Naive thymus-derived CD8-positive, alpha-beta T cell (primary cell): Measurements from ENCODE around the gene SIT1. TPM values are rescaled to one million over a fixed set of nuclear protein-coding genes. Genes with fewer than 3 reads are reported as not detected.
A peak's percentile ranks its signal among the peaks of the same experiment; 100 is the strongest.

Source experiments
- ATAC-seq, 2 donors: fragments of 150-1000 bp; cut with Tn5 transposase in 1 of 2; sonication (Bioruptor Pico), chemical (Tn5 transposase) in 1 of 2; 1 replicate in 1 of 2; 2 replicates in 1 of 2; pipeline ENCODE4 v1.10.0; 2021; ENCODE audit warnings: mild to moderate bottlenecking in 2 of 2, moderate library complexity in 2 of 2
- POLR2A ChIA-PET: fragments of 350-600 bp; sonication (Branson Sonifier 250); formaldehyde crosslinking; loops from one replicate; lab custom pipeline; 2021; ENCODE audit warnings: antibody characterized with exemption; lab: Charles Lee
- DNase-seq, 10 donors: peaks; one replicate each; pipeline versions ENCODE4 v3.0.0 to v3.0.0-alpha.2; 2020 to 2022
- H3K27ac Mint-ChIP-seq, 10 donors: one replicate each; pipeline ENCODE4 v1.8.0; 2020 to 2022; ENCODE audit warnings: mild to moderate bottlenecking in 10 of 10, mixed read lengths in 10 of 10, moderate library complexity in 4 of 10, inconsistent platforms in 1 of 10
- H3K27me3 Mint-ChIP-seq, 5 donors: one replicate each; pipeline ENCODE4 v1.8.0; 2021 to 2022; ENCODE audit warnings: mixed read lengths in 5 of 5
- H3K36me3 Mint-ChIP-seq, 3 donors: one replicate each; pipeline ENCODE4 v1.8.0; 2020 to 2022; ENCODE audit warnings: mixed read lengths in 3 of 3, mild to moderate bottlenecking in 2 of 3, inconsistent platforms in 1 of 3
- H3K4me1 Mint-ChIP-seq, 4 donors: one replicate each; pipeline ENCODE4 v1.8.0; 2021 to 2022; ENCODE audit warnings: mixed read lengths in 4 of 4
- H3K4me3 Mint-ChIP-seq, 10 donors: one replicate each; pipeline ENCODE4 v1.8.0; 2020 to 2022; ENCODE audit warnings: mild to moderate bottlenecking in 10 of 10, mixed read lengths in 10 of 10, moderate library complexity in 6 of 10, inconsistent platforms in 1 of 10
- H3K9me3 Mint-ChIP-seq, 9 donors: one replicate each; pipeline ENCODE4 v1.8.0; 2020 to 2022; ENCODE audit warnings: mixed read lengths in 9 of 9, mild to moderate bottlenecking in 3 of 9, inconsistent platforms in 1 of 9, moderate library complexity in 1 of 9
- polyA plus RNA-seq, 3 donors: library from polyadenylated mRNA; unstranded; fragments of 300-500 nt; fragmentation: Illumina TruSeq; gene quantifications; one replicate each; pipeline ENCODE4 v1.2.3, GENCODE V29; 2021
- total RNA-seq, 8 experiments: library from RNA in 2 of 8; stranded (reverse) in 2 of 8; gene quantifications; one replicate each; pipeline ENCODE4 v1.2.3 and lab custom pipeline; 2021 to 2026

The SIT1 gene
- total and polyA plus RNA-seq, 5 experiments from 2014 or later, result 24.2 to 128 (median 82.2) TPM

DNA sequence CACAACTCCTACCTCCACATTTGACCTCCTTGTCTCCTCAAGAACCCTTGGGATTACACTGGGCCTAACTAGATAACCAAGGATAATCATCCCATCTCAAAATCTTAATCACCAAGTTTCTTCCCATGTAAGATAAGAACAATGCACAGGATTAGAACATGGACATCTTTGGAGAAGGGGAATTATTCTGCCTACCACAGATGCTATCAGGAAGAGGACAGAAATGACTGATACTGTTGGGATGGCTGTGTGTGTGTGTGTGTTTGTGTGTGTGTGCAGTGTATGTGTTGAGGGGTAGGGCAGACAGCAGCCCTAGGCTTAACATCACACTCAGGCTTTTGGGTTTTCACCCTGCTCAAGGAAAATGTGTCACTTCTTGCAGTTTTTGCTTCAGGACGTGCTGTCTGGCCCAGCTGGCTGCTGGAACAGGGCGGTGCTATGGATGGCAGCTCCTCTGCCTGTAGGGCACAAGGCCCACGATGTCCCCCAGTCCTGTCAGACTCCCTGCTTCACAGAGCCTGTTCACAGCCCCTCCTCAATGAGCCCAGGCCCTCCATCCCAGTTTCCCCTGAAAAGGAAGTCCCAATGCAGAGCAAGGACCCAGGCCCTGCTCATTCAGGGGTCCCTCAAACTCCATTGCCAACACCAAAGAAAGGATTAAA lies 30.7 kb upstream of the SIT1 start:
- POLR2A ChIA-PET, result no interaction called here
- ATAC-seq, result no peak
- DNase-seq, result no peak
- Mint-ChIP-seq H3K9me3 (no peaks in the 10 kb centered on the region), H3K4me1 (peaks cover 2 to 11% (median 4%) of the 10 kb centered on the region in 4 donors), H3K27ac (peak overlapping the region in 3 of 10 donors; percentile 24 to 51 (median 34)), H3K4me3 (no peak overlapping the region), H3K36me3 (no peaks in the 10 kb centered on the region), H3K27me3 (peaks cover 0 to under 1% (median 0%) of the 10 kb centered on the region in 5 donors)

GRCh38 chr9:35680331-35681105 lies 29.8 kb upstream of the SIT1 start:
- H3K9me3 Mint-ChIP-seq, result no peaks in the 10 kb centered on the region
- peaks cover 6 to 12% (median 8%) of the 10 kb centered on the region in 4 donors for H3K4me1 Mint-ChIP-seq
- POLR2A ChIA-PET, result no interaction called here
- no peak for ATAC-seq
- H3K27ac Mint-ChIP-seq, result peak overlapping the region in 1 of 10 donors; percentile 76
- H3K4me3 Mint-ChIP-seq, result no peak overlapping the region
- H3K36me3 Mint-ChIP-seq, result no peaks in the 10 kb centered on the region
- no peak for DNase-seq
- H3K27me3 Mint-ChIP-seq, result peaks cover 0 to 3% (median 0%) of the 10 kb centered on the region in 5 donors

DNA sequence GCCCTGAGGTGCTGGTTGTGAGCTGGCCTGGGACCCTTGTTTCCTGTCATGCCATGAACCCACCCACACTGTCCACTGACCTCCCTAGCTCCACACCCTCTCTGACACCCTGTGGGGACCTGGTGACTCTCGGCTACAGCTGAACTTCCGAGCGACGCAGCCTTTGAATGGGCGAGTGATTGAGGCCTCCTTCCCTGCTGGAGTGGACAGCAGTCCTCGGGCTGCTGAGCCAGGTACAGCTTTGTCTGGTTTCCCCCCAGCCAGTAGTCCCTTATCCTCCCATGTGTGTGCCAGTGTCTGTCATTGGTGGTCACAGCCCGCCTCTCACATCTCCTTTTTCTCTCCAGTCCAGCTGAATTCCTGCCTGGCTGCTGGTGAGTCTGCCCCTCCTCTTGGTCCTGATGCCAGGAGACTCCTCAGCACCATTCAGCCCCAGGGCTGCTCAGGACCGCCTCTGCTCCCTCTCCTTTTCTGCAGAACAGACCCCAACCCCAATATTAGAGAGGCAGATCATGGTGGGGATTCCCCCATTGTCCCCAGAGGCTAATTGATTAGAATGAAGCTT lies 29.1 kb upstream of the SIT1 start:
- DNase-seq (no peak), ATAC-seq (no peak)
- H3K27me3 Mint-ChIP-seq, result peaks cover 0 to 3% (median 0%) of the 10 kb centered on the region in 5 donors
- H3K9me3 Mint-ChIP-seq, result no peaks in the 10 kb centered on the region
- H3K36me3 Mint-ChIP-seq, result no peaks in the 10 kb centered on the region
- POLR2A ChIA-PET, result no interaction called here
- H3K4me1 Mint-ChIP-seq, result peaks cover 6 to 12% (median 10%) of the 10 kb centered on the region in 4 donors
- peak overlapping the region in 1 of 10 donors; percentile 76 for H3K27ac Mint-ChIP-seq
- H3K4me3 Mint-ChIP-seq, result no peak overlapping the region

- Mint-ChIP-seq H3K4me1 (peaks cover 10 to 18% (median 16%) of the 10 kb centered on the region in 4 donors), H3K27me3 (peaks cover 0 to 6% (median 0%) of the 10 kb centered on the region in 5 donors), H3K36me3 (no peaks in the 10 kb centered on the region), H3K9me3 (no peaks in the 10 kb centered on the region), H3K4me3 (no peak overlapping the region), H3K27ac (peak overlapping the region in 2 of 10 donors; percentile 26 to 36)
- DNase-seq, result no peak
- POLR2A ChIA-PET, result no interaction called here
- no peak for ATAC-seq
Observed at GRCh38 chr9:35679091-35679490, 28.4 kb upstream of the SIT1 start.

- DNase-seq, result peak in 6 of 10 donors; percentile 37 to 74 (median 48)
- ATAC-seq, result peak; percentile 64 to 83
- POLR2A ChIA-PET, result interaction anchor here (0.5 to 1.9 kb wide), 9 partner anchors 10 to 224 kb away, joined by 3 to 8 read pairs (median 5); partner anchors contain the start of genes ARHGEF39, CCDC107, CREB3 and RMRP
Observed at GRCh38 chr9:35675732-35676392, 25.1 kb upstream of the SIT1 start.

DNA sequence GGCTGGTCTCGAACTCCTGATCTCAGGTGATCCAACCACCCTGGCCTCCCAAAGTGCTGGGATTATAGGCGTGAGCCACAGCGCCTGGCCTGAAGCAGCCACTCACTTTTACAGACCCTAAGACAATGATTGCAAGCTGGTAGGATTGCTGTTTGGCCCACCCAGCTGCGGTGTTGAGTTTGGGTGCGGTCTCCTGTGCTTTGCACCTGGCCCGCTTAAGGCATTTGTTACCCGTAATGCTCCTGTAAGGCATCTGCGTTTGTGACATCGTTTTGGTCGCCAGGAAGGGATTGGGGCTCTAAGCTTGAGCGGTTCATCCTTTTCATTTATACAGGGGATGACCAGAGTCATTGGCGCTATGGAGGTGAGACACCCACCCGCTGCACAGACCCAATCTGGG lies 24.5 kb upstream of the SIT1 start:
- POLR2A ChIA-PET, result interaction anchor here (0.9 to 1.9 kb wide), 7 partner anchors 10 to 57 kb away, joined by 3 to 8 read pairs (median 5); partner anchors contain the start of genes ARHGEF39, CCDC107, CREB3 and RMRP
- peak; percentile 21 to 29 for ATAC-seq
- Mint-ChIP-seq H3K27ac (peak overlapping the region in 4 of 10 donors; percentile 19 to 68 (median 62)), H3K27me3 (peaks cover 0 to 6% (median 0%) of the 10 kb centered on the region in 5 donors), H3K4me1 (peaks cover 13 to 18% (median 16%) of the 10 kb centered on the region in 4 donors), H3K36me3 (no peaks in the 10 kb centered on the region), H3K4me3 (peak overlapping the region; percentile 64 to 89 (median 81)), H3K9me3 (no peaks in the 10 kb centered on the region)
- DNase-seq, result no peak

More at GRCh38 chr9:35675732-35676392, 25.1 kb upstream of the SIT1 start:
- H3K4me1 Mint-ChIP-seq, result peaks cover 13 to 18% (median 16%) of the 10 kb centered on the region in 4 donors
- H3K27ac Mint-ChIP-seq, result peak overlapping the region in 5 of 10 donors; percentile 19 to 72 (median 65)
- H3K9me3 Mint-ChIP-seq, result no peaks in the 10 kb centered on the region
- H3K4me3 Mint-ChIP-seq, result peak overlapping the region; percentile 67 to 89 (median 83)
- peaks cover 0 to 6% (median 0%) of the 10 kb centered on the region in 5 donors for H3K27me3 Mint-ChIP-seq
- H3K36me3 Mint-ChIP-seq, result no peaks in the 10 kb centered on the region

DNA sequence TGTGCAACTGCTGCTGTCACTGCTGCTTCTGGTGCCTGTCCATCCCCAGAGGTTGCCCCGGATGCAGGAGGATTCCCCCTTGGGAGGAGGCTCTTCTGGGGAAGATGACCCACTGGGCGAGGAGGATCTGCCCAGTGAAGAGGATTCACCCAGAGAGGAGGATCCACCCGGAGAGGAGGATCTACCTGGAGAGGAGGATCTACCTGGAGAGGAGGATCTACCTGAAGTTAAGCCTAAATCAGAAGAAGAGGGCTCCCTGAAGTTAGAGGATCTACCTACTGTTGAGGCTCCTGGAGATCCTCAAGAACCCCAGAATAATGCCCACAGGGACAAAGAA lies 23.3 kb upstream of the SIT1 start:
- Mint-ChIP-seq H3K27ac (peak overlapping the region in 1 of 10 donors; percentile 63), H3K4me1 (peaks cover 11 to 18% (median 16%) of the 10 kb centered on the region in 4 donors), H3K9me3 (no peaks in the 10 kb centered on the region), H3K4me3 (peak overlapping the region in 3 of 10 donors; percentile 20 to 59 (median 41)), H3K36me3 (no peaks in the 10 kb centered on the region), H3K27me3 (peaks cover 0 to 6% (median 0%) of the 10 kb centered on the region in 5 donors)
- POLR2A ChIA-PET, result interaction anchor here (1.1 kb wide), 1 partner anchor 10 kb away, joined by 5 read pairs; the partner anchor contains the start of gene ARHGEF39
- ATAC-seq (no peak), DNase-seq (no peak)

- Mint-ChIP-seq H3K27me3 (peaks cover 0 to 6% (median 0%) of the 10 kb centered on the region in 5 donors), H3K36me3 (no peaks in the 10 kb centered on the region), H3K4me3 (peak within 1 kb of the TSS; percentile 32 to 82 (median 68)), H3K27ac (peak within 1 kb of the TSS in 4 of 10 donors; percentile 18 to 63 (median 42)), H3K4me1 (peaks cover 12 to 18% (median 16%) of the 10 kb centered on the region in 4 donors), H3K9me3 (no peaks in the 10 kb centered on the region)
- POLR2A ChIA-PET, result interaction anchor here (0.5 to 1.1 kb wide), 2 partner anchors 9 to 37 kb away, joined by 4 to 5 read pairs; partner anchors contain the start of gene ARHGEF39
- DNase-seq (no peak), ATAC-seq (no peak)
Observed at GRCh38 chr9:35673132-35674024, 22.6 kb upstream of the SIT1 start, which contains the start of gene CA9. CA9 (plus strand) TSS chr9:35673928; CDS start chr9:35673960, 32 bp downstream.

DNA sequence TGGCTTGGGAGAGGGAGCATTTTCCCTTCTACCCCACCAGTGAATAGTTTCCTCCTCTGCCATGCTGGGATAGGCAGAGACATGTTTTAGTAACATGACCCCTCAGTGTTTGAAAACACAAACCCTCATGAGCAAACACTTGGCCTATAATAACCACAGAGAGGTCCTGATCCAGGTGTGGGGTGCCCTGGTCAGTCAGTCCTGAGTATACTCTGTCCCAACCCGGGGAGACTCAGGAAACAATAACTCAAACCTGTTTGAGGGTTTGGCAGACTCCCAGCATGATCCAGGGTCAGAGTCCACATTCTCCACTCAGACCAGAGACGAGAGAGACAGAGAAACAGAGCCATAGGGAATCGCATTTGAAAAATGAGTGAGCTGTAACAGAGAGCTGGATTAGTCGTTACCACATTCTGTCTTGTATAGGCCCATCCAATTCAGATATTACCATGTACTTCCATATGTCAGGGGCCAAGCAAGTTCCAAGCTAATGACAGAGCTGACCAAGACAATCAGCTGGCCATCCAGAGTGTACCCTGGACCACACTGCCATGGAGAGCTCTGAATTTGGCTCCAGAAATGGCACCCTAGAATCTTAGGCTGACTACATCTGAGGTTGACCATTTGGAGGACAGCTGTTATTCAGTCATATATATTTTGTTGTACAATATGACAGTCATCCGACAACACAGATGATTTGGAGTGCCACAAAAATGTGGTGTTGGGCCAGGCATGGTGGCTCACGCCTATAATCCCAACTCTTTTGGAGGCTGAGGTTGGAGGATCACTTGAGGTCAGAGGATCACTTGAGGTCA lies 18.8 kb upstream of the SIT1 start:
- Mint-ChIP-seq H3K27ac (no peak overlapping the region), H3K36me3 (no peaks in the 10 kb centered on the region), H3K9me3 (no peaks in the 10 kb centered on the region), H3K27me3 (peaks cover 0 to 4% (median under 1%) of the 10 kb centered on the region in 5 donors), H3K4me1 (peaks cover 19 to 23% (median 19%) of the 10 kb centered on the region in 4 donors), H3K4me3 (no peak overlapping the region)
- DNase-seq, result no peak
- ATAC-seq, result no peak
- POLR2A ChIA-PET, result interaction anchor here (1.0 kb wide), 1 partner anchor 11 kb away, joined by 4 read pairs; the partner anchor contains the start of genes CCDC107 and RMRP

- POLR2A ChIA-PET, result no interaction called here
- ATAC-seq, result no peak
- DNase-seq, result no peak
- Mint-ChIP-seq H3K4me3 (no peak overlapping the region), H3K9me3 (no peaks in the 10 kb centered on the region), H3K4me1 (peaks cover 24 to 34% (median 32%) of the 10 kb centered on the region in 4 donors), H3K27me3 (peaks cover 0 to 2% (median 0%) of the 10 kb centered on the region in 5 donors), H3K27ac (peak overlapping the region in 1 of 10 donors; percentile 1), H3K36me3 (no peaks in the 10 kb centered on the region)
Observed at GRCh38 chr9:35667939-35668338, 17.2 kb upstream of the SIT1 start.
